Kidney glomerular epithelial cell (primary cell): ENCODE measurements around the gene RAB4A.
"Not testable (repeated sequence)": the region's sequence is repeated elsewhere in the genome, so short reads cannot be mapped to it uniquely, and the experiment has no call there.

Source experiments
- DNase-seq: peaks from one replicate; lab custom pipeline; 2025; lab: John Stamatoyannopoulos, UW

Gene RAB4A

DNA sequence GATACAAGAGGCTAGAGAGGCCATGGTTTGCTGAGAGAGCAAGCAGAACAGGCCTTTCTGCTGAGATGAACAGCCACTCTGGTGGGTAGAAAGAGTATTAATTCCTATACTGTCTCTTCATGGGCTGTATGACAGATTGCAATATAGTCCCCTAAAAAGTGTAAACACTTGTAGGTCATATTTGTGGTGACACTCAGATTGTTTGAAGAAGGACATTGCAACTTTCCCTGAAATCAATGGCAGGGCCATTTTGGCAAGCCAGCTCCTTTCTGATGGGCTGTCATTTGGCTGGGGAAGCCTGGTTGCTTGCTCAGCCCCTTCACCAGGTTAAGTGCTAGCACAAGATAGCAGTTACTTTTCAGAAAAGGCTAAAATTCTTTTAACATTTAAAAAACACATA, 27.5 kb downstream of the RAB4A start:
- no peak for DNase-seq

DNA sequence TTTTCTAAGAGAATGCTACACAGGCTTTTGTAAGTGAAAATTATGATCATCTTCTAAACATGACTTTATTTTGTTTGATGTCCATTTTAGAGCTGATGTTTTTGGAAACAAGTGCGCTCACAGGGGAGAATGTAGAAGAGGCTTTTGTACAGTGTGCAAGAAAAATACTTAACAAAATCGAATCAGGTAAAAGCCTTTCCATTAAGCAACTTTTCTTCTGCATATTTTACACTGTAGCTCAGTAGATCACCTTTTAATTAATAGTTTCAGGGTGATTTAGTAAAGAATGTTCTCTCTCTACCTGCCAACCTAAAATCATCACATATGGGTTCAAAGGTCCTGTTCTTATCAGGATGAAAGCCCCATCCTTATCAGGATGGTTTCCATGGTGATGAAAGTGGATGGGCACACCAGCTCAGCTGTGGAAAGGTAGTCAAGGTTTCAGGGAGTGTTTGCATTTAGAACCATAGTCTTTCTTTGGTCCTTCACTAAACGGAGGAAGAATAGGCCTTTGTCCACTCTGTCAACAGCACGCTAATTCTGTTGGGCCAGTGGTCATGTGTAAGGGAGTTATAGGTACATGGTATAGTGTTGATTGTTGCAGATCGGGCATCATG, 28.1 kb downstream of the RAB4A start:
- no peak for DNase-seq

DNA sequence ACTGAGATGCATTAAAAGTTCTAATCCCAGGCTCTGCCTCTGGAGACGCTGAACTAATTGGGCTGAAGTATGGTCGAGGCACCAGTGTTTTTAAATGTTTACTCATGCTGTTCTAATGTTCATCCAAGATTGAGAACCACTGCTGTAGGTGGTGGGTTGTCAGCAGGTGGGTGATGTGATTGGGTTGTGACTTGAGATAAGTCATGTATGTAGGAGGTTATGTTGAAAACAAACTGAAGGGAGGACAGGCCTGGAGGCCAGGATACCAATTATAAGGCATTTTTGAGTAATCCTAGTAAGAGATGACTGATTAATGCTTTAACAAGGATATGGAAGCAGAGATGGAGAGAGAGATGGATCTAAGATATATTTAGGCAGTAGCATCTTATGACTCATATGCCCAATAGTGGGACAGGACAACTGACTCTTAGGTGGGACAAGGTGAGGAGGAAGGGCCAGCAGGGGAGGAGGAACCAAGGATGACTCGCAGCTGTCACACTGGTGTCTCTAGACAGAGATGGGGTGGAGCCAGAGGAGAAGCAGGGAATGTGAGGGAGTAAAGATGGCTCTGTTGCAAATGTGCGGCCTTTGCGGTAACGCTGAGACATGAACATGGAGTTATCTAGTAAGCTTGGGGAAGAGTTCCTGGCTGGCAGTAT, 29.3 kb downstream of the RAB4A start:
- no peak for DNase-seq

DNA sequence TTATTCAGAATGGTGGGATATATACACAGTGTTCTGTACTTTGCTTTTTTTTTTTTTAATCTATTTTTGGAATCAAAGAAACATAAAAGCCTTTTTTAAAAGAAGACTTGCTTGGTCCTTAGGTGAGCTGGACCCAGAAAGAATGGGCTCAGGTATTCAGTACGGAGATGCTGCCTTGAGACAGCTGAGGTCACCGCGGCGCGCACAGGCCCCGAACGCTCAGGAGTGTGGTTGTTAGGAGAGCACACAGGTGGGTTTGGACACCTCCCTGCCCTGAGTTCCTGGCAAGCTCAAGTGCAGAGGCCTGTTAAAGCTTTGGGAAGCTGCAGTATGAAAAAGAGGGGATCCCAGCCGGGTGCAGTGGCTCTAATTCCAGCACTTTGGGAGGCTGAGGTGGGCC, 31.8 kb downstream of the RAB4A start:
- no peak for DNase-seq

GRCh38 chr1:229303855-229304254, 32.9 kb downstream of the RAB4A start:
- no peak for DNase-seq

DNA sequence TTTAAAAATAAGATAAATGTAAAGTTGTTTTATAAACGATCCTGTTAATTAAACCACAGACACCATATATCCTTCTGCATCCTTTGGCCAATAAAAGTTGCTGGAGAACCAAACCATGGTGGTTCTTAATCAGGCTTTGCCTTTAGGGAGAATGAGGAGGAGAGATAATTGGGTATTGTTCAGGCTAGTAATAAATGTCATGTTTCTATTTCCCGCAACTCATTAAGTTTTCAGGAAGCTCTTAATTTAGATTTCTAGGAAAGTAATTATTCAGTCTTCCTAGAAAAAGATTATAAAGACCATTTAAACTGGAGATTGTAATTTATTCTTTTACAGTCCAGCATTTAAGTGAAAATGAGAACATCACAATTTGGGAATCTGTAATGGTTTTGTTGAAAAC, 34.5 kb downstream of the RAB4A start:
- DNase-seq: no peak

DNA sequence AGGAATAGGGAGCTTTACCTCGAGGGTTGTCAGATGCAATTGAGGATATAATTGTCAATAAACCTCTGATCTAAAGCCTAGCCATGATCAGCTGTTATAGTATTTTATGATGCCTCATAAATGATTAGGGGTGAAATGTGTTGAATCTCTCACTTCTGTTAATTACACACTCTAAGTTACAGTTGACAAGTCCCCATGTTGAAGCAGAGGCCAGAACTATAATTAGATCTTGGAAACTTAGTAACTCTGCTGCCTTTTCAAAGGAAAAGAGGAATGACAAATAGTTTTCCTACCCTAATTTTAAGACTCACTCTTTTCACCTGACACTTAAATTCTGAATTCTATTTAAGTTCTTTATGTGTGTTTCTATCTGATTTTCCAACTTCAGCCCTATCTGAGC, 38.2 kb downstream of the RAB4A start:
- no peak for DNase-seq

DNA sequence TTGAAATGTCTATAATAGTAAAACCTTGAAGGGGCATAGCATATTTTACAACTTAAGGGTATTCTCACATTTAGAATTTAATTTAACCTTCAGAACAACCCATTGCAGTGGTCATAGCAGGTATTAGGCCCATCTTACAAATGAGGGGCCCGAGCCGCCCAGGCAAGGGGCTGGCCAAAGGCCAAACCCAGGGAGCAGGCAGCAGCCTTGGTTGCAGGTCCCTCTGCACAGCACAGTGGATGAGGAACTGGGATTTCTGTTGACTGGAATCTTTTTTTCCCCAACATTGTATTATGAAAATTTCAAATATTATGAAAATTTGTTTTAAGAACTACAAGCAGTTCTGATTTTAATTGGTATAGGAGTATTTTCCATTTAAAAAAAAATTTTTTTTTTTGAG, 38.8 kb downstream of the RAB4A start:
- no peak for DNase-seq

- peak; percentile 37 for DNase-seq
These were observed 39.9 kb downstream of the RAB4A start for GRCh38 chr1:229310833-229311232.

DNA sequence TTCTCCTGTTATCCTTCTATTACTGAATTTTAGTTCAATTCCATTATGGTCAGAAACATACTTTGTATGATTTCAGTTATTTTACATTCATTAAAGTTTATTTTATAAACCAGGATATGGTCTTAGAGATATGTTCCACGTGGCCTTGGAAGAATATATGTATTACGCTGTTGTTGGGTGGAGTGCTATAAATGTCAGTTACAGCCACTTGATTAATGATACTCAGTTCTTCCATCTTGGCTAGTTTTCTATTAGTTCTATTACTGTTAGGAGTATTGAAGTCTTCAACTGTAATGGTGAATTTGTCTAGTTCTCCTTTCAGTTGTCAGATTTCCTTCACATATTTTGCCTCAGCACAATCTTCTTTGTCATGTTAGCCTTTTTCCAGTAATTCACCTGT, 45.3 kb downstream of the RAB4A start:
- DNase-seq: no peak

DNA sequence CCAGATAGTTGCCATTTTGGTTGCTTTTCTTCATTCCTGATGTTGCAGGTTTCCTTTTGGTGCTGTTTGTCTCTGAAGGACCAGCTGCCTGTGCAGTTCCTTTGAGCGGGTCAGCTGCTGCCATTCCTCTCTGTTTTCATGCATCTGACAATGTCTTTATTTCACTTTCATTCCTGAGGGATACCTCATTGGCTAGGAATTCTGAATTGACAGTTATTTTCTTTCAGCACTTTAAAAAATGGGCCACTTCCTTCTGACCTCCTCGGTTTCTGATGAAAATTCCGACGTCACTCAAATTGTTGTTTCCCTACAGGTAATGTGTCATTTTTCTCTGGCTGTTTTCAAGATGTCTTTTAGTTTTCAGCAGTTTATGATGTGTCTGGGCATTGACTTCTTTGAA, 47.1 kb downstream of the RAB4A start:
- DNase-seq: no peak

GRCh38 chr1:229319487-229319886, 48.6 kb downstream of the RAB4A start:
- no peak for DNase-seq

DNA sequence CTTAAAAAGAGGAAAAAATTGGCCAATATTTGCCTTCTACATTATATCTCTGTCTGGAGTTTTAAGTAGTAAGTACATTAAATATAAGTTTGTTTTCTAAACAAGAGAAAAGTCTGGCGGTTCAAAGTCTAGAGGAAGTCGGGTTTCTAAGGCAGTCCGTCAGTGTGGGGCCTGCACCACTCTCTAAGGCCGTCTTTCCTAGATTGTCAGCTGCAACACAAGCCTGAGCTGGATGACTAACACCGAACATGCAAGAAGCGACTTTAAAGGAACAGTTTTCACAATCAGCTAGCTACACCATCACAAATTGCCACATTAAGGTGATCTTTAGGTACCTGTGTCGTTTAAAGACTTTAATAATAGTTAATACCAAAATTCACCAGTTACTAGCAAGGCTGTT, 52.3 kb downstream of the RAB4A start:
- no peak for DNase-seq

DNA sequence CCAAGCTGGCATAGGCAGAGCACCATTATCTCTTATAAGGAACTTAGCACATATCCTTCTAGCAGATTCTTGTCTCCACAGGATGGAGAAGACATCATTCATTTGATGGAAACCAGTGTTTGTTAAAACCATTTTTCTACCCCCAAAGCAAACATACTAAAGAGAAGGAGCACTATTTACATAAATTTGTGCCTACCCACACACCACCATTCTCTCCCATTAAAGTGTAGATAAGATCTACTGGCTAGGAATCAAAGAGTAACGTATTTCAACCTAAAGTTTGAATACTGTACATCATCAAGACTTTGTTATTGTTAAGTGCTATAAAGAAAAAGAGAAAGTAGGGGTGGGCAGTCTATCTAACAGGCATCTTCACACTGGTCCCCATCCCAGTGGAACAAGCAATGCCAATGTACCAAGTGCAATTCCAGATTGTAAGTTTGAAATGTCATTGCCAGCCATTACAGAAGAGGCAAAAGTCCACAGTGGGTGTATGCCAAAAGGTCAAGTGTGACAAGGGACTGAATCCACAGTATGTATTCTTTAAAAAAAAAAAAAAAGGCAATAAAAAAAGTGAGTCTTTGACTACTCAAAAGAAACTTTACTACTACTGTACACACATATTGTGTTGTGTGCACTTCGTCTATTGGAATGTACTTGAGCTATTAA, 53.1 kb downstream of the RAB4A start:
- no peak for DNase-seq

DNA sequence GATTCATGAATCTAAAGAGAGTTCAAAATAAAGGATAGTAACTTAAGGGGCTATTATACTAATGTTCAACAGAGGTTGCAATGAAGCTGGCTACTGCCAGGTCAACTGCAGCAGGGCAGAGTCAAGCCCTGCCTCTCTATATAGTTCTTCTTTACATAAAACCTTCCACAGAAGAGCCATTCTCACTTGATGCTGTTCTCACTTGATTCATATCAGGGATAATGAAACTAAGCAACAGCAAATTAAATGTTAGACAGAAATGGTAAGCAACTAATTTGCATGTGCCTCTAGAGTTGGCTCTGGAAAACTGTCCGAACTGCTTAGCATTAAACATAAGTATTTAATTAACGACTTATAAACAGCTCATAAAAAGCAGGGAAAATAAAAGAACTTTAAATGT, 54.5 kb downstream of the RAB4A start:
- no peak for DNase-seq

DNA sequence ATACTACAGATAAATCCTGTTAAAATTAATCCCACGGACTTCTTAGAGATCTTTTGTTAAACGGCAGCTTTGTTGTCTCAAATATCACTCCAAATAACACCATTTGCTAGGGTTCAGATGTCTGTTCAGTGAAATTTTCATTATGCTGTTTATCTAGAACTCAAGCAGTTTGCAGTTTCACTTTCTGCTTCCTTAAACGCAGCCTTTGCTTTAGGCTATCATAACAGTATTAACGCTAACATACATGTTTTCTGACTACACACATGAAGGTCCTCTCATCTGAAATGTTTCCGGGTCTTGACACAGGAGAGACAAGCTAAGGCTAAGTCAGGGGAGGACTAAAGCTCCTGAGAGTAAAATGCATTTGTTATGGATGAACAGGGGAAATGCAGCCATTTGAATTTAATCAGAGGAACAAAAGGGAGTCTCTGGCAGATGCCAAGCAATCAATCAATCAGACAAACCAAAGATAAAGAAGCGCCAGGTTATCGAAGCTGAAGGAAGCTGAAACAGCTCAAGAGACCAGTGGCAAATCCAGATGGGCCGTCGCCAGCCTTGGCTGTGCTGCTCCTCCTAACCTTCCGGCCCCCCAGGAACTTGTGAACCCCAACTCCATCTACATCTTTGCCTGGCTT, 55.1 kb downstream of the RAB4A start:
- no peak for DNase-seq

DNA sequence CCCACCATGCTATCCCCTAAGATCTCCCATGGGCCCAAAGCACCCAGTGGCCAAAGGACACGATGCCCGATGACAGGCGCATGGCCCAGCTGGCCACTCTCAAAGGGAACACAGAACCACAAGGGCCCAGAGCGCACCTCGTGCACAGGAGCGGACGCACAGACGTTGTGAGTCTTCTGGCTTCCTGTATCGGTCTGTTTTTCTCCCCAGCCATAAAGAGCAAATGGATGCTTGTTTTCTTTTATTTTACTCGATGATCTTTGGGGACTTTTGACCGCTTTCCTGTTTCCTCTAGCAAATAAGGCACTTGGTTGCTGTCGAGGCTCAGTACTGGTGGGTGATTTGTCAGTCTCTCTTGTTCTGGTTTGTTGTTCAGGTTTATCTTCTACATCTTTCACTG, 55.7 kb downstream of the RAB4A start:
- no peak for DNase-seq

DNA sequence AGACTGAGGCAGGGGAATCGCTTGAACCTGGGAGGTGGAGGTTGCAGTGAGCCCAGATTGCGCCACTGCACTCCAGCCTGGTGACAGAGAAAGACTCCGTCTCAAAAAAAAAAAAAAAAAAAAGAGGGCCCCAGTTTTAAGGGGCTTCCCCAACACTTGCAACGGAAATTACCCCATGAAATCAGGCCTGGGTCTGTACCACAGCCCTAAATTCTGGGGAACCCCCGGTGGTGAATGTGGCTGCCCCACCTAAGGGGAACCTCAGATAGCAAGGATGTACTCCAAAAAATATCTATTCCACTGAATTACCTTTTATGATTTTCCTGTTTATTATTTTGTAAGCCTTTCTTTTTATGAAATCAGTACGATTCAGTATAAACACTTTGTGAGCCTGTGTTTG, 56.9 kb downstream of the RAB4A start:
- not testable (repeated sequence) for DNase-seq

DNA sequence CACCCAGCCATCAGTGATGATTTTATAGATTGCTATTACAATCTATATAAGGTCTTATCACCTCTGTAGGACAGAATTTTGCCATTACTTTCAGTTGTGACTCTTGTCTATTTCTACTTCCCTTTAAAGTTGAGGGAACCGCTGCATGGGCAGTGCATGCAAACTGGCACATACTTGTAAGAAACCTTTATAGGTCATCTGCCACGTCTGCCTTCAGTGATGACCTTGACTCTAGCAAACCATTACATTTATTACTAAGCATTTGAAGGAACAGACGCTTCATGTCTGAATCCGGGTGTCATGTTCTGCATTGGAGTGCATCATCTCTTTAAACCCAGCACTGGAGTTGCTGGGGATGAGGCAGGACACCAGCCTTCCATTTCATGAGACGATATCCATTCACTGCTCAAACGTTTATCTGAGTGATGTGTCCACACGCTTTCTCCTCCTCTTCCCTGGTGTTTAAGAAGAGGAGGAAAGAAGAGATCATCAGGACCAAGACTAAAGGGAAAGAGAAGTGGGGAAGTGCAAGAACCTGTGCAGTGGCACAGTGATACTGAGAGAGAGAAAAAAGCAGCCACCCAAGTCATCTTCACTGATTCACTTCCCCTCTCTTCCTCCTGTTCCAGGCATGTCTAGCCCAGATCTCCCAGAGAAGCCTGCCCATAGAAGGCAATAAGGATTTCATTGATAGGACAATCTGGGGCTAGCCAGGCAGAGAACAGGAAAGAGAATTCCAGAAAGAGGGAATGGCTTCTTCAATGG, 57.9 kb downstream of the RAB4A start:
- DNase-seq: no peak

DNA sequence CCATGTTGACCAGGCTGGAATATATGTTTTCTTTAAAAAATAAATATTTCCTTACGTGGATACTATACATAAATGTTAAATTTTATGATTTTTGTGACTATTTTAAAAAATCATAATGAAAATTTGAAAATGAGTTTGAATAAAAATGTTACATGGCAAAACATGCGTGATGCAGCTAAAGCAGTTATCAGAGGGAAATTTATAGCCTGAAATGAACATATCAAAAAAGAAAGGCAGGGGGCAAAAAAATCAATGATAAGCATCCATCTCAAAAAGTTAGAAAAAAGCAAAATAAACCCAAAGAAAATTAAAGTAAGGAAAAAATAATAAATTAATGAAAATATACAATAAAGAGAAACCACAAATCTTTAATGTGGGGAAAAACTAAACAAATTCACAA, 63.4 kb downstream of the RAB4A start:
- DNase-seq: no peak

DNA sequence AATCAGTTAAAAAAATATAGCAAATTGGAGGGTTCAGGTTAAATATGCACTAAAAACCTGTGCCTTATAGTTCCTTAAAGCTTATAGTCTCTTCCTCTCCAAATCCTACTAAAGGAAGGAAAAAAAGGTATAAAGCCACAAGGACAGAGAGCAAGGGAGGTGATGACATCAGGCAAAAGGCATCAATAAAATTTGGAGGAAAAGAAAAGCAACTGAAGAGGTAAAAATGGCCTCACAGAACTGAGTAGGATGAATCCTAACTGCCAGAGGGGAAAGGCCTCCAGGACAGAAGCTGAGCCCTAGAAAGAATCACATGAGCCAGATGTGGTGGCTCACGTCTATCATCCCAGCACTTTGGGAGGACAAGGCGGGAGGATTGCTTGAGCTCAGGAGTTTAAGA, 63.8 kb downstream of the RAB4A start:
- no peak for DNase-seq

- DNase-seq: no peak
These were observed 65.4 kb downstream of the RAB4A start for GRCh38 chr1:229336345-229336744.
